ENCODE measurements around the gene CENPU.
A peak's percentile ranks its signal among the peaks of the same experiment; 100 is the strongest.
"Not testable (repeated sequence)": the region's sequence is repeated elsewhere in the genome, so short reads cannot be mapped to it uniquely, and the experiment has no call there.

CENPU gene

DNA sequence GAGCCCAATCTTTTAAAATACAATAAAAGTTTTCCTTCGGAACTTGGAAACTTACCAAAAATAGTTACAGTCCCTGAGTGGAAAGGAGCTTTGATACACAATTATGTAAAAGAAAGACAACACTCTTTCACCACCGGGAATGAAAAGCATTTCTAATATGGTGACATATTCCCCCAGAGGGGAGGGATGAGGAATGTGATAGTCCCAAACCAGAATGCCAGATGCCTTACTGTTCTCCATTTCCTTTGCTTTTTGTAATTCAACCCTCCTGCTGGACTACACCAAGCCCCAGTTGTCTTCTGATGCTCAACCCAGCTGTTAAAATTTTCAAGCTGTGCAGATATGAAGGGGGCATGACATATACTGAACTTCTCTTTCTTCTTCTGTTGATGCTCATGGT is 80.2 kb downstream of the CENPU start:
- TF ChIP-seq, protein P1, sequence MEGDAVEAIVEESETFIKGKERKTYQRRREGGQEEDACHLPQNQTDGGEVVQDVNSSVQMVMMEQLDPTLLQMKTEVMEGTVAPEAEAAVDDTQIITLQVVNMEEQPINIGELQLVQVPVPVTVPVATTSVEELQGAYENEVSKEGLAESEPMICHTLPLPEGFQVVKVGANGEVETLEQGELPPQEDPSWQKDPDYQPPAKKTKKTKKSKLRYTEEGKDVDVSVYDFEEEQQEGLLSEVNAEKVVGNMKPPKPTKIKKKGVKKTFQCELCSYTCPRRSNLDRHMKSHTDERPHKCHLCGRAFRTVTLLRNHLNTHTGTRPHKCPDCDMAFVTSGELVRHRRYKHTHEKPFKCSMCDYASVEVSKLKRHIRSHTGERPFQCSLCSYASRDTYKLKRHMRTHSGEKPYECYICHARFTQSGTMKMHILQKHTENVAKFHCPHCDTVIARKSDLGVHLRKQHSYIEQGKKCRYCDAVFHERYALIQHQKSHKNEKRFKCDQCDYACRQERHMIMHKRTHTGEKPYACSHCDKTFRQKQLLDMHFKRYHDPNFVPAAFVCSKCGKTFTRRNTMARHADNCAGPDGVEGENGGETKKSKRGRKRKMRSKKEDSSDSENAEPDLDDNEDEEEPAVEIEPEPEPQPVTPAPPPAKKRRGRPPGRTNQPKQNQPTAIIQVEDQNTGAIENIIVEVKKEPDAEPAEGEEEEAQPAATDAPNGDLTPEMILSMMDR (IDR thresholded peaks at IDR 0.05; ENCODE audit: low read depth, low read length): no peak
- no peak for DNase-seq (ENCODE audit: extremely low read depth, low read depth)

DNA sequence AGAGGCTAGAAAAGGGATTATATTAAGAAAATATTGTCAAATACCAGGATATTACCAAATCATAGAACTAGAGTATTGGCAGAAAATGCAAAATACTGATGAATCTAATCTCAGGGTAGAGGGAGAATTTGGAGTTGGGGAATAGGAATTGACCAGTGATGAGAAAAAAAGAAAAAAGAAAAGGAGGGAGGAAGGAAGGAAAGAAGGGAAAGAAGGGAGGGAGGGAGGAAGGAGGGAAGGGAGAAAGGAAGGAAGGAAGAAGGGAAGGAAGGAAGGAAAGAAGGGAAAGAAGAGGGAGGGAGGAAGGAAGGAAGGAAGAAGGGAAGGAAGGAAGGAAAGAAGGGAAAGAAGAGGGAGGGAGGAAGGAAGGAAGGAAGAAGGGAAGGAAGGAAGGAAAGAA is 81.2 kb downstream of the CENPU start:
- DNase-seq (ENCODE audit: extremely low read depth, low read depth): not testable (repeated sequence)

DNA sequence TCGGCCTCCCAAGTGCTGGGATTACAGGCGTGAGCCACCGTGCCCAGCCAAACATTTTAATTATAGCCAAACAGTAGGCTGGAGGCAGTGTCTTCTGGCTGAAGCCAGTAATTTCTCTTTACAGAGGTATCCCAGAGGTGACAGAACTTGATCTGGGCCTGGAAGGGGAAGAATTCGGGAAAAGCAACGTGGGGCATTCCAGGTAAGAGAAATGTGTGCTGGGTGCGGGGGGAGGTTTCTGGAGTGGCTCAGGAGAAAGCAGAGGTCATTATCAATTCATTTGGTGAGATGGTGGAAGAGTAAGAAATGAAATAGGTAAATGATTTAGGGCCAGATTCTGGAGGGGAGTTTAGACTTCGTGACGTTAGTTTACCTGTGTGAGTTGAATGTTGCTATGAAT is 82.0 kb downstream of the CENPU start:
- TF ChIP-seq, protein P1 (IDR thresholded peaks at IDR 0.05; ENCODE audit: low read depth, low read length): no peak
- no peak for DNase-seq (ENCODE audit: extremely low read depth, low read depth)

DNA sequence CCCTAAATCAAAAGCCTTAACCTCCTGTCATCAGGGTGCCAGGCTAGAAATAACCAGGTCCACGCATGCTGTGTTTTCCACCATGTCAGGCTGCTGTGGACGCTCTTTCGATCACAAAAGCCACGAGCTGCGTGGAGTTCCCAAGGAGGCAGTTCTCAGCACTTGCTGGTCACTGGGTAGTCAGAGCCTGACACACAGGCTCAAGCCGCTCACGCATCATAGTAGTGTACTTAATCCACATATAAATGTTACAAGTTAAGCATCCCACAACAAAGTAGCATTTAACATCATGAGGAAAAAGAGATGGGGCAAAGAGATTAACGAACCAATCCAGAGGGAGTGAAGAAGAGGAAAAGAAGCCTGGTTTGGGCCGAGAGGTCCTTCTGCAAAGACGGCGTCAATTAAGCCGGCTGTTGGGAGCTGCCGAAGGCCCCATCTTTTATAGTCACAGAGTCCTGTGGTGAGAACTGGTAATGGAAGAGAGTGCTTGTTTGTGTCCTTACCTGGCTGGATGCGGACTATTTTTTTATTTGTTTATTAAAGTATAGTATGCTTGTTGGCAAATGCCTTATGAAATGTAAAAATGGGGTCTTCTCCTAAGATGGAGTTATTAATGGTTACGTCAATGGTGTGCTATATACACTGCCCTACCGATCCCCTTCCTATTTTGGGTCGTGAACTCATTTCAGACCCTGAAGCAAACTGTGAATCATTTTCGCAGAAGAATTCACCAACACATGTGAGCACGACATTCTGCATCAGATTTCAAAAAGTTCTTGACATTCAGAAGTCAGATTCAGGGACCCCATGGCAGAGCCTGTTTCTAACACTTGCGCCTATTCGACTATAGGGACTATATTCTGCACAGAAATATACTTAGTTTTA is 83.7 kb downstream of the CENPU start:
- TF ChIP-seq, protein P1 (IDR thresholded peaks at IDR 0.05; ENCODE audit: low read depth, low read length): no peak
- DNase-seq (ENCODE audit: extremely low read depth, low read depth): no peak

DNA sequence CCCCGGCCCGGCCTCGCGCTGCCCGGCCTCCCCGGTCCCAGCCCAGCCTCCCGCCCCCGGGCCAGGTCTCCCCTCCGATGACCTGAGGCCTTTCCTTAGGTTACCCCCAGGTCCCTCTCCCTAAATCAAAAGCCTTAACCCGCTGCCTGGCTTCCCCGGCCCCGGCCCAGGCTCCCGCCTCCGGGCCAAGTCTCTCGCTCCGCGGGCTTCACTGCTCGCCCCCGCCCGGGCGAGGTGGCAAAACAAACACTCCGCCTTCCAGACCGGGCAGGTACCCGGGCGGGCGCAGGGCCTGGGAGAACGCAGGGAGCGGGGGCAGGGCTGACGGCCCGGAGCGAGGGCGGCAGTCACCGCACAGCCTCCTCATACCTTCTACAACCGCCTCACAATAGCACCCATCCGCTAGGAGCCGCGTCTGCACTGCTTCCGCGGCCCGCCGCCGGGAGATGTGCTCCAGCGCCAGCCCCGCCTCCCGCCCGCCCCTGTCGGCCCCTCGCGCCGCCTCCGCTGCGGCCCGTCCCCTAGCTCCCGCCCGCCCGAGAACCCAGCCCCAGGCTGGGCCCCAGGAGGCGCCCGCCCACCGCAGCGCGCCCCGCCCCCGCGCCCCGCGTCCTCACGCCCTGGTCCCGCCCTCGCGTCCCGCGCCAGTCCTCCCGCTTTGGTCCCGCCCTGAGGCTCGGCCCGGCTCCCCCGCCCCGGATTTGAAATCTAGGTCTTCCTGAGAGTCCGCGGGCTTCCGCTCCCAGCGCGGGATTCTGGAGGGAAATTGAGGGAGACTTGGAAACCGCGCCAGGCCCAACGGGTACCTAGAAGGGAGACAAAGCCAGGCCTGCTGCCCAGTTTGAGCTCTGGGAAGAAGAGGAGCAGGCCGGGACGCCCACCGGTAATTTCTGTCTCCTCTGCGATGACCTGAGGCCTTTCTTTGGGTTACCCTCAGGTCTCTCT is 84.6 kb downstream of the CENPU start, which contains the start of the genes CASP3 and PRIMPOL:
CASP3 (minus strand) TSS at position 422 of the 945 bp plus-strand sequence. CDS start 10,994 bp downstream, outside the sequence.
PRIMPOL (plus strand) TSS at position 713 of the 945 bp plus-strand sequence. CDS start 7,403 bp downstream, outside the sequence.
- peak; percentile 87 for DNase-seq (ENCODE audit: extremely low read depth, low read depth)
- TF ChIP-seq, protein P1 (IDR thresholded peaks at IDR 0.05; ENCODE audit: low read depth, low read length): peak; percentile 32

DNA sequence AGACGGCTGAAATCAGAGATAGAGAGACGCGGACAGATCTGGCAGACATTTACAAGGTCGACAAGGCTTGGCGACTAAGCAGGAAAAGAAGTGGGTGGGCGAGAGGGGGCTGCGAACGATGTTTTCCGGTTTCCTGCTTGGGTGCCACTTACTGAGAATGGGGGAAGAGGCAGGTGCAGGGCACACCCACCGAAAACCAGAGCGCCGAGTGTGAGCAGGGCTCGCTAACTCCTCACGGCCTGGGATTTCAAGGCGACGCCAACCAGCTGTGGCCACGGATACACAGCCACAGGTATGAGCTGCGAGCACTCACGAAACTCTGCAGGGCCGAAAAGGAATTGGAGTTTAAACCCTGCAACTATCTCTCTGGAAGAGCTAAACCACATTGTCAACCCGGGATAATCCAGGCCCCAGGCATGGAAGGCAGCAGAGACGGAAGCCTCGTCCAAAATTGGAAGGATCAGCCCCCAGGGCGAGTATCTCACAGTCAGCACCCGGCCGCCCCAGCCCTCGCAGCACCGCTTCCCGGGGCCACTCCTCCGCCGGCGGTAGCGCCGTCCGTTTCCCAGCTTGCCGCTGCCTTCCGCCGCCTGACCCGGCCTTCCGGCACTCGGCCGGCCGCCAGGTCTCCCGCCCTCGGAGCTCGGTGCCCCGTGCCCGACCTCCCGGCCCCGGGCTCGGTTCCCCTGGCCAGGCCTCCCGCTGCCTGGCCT is 85.4 kb downstream of the CENPU start:
- no peak for DNase-seq (ENCODE audit: extremely low read depth, low read depth)

DNA sequence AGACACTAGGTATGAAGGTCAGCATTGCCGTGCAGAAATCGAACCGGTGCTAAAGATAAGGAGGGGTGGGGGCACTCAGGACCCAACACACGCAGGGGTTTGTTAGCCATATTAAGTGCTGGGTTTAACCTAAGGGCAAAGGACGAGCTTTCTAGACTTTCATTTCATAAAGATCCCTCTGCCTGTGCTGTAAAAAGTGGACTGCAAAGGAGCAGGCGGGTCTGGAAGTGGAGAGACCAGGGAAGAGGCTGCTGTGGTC is 85.9 kb downstream of the CENPU start:
- no peak for DNase-seq (ENCODE audit: extremely low read depth, low read depth)
- TF ChIP-seq, protein P1 (IDR thresholded peaks at IDR 0.05; ENCODE audit: low read depth, low read length): no peak

More for the DNA sequence above, 85.4 kb downstream of the CENPU start:
- TF ChIP-seq, protein P1 (IDR thresholded peaks at IDR 0.05; ENCODE audit: low read depth, low read length): no peak

Measured in AG09319 (cell line).